Measurements from ENCODE around the gene VSIR.

The VSIR gene

DNA sequence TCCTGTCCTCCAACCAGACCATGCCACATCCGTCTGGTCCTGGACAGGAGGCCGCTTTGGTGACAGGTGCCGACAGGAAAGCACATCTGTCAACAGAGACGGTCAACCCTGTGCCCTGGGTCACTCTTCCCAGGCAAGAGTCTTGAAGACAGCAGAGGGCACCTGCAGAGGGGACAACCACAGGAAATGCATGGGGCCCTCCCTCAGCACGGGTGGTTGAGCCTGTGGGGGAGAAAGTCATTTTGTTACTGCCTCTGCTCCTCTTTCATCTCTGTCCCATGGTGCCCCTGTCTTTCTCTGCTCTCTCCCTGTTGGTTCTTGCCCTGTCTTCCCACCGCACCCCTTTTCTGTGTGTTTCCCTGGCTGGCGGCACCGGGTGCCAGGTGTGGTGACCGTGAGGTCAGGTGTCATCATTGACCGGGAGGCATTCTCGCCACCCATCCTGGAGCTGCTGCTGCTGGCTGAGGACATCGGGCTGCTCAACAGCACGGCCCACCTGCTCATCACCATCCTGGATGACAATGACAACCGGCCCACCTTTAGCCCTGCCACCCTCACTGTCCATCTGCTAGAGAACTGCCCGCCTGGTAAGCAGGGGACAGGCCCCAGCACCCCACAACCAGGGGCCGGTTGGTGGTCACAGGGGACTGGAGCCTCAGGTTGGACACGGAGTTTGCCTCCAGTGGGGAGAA is 17.6 kb upstream of the VSIR start:
- in situ Hi-C loops (cut with HindIII; ENCODE audit: low sequenced_read_pairs), result no loop called here
- H3K4me3 ChIP-seq (ENCODE audit: low read depth, low read length), result no peak overlapping the region
- no peak for DNase-seq (ENCODE audit: low read depth)
- TF ChIP-seq, protein P1, sequence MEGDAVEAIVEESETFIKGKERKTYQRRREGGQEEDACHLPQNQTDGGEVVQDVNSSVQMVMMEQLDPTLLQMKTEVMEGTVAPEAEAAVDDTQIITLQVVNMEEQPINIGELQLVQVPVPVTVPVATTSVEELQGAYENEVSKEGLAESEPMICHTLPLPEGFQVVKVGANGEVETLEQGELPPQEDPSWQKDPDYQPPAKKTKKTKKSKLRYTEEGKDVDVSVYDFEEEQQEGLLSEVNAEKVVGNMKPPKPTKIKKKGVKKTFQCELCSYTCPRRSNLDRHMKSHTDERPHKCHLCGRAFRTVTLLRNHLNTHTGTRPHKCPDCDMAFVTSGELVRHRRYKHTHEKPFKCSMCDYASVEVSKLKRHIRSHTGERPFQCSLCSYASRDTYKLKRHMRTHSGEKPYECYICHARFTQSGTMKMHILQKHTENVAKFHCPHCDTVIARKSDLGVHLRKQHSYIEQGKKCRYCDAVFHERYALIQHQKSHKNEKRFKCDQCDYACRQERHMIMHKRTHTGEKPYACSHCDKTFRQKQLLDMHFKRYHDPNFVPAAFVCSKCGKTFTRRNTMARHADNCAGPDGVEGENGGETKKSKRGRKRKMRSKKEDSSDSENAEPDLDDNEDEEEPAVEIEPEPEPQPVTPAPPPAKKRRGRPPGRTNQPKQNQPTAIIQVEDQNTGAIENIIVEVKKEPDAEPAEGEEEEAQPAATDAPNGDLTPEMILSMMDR (IDR thresholded peaks at IDR 0.05; ENCODE audit: low read depth, low read length, missing control alignments), result no peak

DNA sequence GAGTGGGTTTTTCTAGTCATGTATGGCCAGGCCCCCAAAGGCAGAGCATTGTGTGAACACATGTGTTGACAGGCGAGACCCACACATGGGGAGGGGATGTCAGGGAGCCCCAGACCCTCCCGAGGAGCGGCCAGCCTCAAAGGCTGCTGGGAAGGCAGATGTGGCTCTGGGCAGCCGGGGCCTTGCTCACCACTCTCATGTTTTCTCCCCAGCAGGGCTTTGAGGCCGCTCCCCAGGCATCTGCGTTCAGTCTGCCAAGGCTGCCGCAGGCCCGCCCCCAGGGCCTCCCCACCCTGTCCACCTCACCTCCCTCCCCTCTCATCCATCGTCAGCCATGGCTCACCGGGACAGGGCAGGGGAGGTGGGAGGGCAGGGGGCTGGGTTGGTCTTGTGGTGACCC is 16.6 kb upstream of the VSIR start:
- in situ Hi-C loops (cut with HindIII; ENCODE audit: low sequenced_read_pairs), result no loop called here

DNA sequence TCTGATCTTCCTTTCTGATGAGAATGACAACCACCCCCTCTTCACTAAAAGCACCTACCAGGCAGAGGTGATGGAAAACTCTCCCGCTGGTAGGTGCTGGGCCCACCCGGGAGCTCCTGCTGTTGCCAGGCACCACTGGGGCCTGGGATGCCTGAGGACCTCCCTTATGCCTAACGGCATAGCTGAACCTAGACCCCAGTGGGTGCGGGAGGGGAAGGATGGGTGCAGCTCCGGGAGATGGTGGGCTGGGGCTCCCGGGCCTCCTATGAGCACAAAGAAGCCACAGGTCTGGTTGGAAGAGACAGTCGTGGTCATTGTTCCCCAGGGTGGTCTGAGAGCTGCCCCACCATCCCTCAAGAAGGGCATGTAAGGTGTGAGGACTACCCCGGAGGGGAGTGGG is 15.6 kb upstream of the VSIR start:
- H3K4me3 ChIP-seq (ENCODE audit: low read depth, low read length), result no peak overlapping the region
- in situ Hi-C loops (cut with HindIII; ENCODE audit: low sequenced_read_pairs), result no loop called here
- TF ChIP-seq, protein P1 (IDR thresholded peaks at IDR 0.05; ENCODE audit: low read depth, low read length, missing control alignments), result no peak
- DNase-seq (ENCODE audit: low read depth), result no peak

More for the DNA sequence above, 16.6 kb upstream of the VSIR start:
- DNase-seq (ENCODE audit: low read depth), result no peak
- H3K4me3 ChIP-seq (ENCODE audit: low read depth, low read length), result no peak overlapping the region
- TF ChIP-seq, protein P1 (IDR thresholded peaks at IDR 0.05; ENCODE audit: low read depth, low read length, missing control alignments), result no peak

DNA sequence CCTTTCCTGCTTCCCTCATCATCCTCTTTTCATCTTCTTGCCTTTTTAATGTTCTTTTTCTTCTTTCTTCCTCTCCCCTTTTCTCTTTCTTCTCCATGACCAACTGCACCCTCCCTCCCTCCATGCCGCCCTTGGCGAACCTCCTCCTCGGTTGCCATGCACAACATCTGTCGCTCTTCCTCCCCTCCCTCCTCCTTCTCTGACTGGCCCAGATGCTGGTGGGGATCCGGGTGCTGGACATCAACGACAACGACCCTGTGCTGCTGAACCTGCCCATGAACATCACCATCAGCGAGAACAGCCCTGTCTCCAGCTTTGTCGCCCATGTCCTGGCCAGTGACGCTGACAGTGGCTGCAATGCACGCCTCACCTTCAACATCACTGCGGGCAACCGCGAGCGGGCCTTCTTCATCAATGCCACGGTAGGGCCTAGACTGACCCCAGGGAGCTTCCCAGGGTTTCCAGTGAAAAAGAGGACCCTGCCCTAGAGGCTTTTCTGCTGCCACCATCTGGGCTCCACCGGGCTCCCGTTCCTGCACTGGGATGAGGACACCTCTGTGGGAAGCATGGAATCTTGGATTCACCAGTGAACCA is 11.5 kb upstream of the VSIR start:
- TF ChIP-seq, protein P1 (IDR thresholded peaks at IDR 0.05; ENCODE audit: low read depth, low read length, missing control alignments), result no peak
- in situ Hi-C loops (cut with HindIII; ENCODE audit: low sequenced_read_pairs), result no loop called here
- no peak for DNase-seq (ENCODE audit: low read depth)

DNA sequence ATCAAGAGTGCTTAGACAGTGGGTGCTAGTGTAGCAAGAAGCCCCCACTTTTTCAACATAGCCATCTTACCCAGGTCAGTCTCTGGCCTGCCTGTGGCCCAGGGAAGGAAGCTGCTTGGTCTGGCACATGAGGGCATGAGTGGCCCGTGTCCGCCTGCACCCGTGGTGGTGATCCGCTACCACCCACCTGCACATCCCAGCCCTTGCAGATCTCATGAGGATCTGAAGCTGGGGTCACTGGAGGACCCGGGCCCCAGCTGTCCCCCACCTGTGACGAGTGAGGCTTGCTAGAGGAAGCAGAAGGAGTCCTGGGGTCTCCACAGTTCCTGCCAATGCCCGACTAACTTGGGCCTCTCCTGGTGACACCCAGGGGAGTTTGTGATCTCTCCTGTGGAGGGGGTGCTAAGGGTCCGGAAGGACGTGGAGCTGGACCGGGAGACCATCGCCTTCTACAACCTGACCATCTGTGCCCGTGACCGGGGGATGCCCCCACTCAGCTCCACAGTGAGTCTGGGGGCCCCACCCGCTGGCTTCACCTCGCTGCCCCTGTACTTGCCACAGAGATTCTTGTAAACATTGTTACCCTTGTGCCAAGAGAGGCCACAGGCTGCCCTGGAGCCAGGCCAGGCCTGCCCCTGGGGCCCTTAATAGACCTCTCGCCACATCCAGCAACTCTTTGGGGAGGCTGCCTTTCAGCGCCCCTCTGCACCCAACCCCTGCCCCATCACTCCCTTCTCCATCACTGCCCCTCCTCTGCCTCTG is 10.8 kb upstream of the VSIR start:
- no peak for DNase-seq (ENCODE audit: low read depth)
- in situ Hi-C loops (cut with HindIII; ENCODE audit: low sequenced_read_pairs), result no loop called here
- TF ChIP-seq, protein P1 (IDR thresholded peaks at IDR 0.05; ENCODE audit: low read depth, low read length, missing control alignments), result no peak
- no peak overlapping the region for H3K4me3 ChIP-seq (ENCODE audit: low read depth, low read length)

More for the DNA sequence above, 11.5 kb upstream of the VSIR start:
- H3K4me3 ChIP-seq (ENCODE audit: low read depth, low read length), result no peak overlapping the region

DNA sequence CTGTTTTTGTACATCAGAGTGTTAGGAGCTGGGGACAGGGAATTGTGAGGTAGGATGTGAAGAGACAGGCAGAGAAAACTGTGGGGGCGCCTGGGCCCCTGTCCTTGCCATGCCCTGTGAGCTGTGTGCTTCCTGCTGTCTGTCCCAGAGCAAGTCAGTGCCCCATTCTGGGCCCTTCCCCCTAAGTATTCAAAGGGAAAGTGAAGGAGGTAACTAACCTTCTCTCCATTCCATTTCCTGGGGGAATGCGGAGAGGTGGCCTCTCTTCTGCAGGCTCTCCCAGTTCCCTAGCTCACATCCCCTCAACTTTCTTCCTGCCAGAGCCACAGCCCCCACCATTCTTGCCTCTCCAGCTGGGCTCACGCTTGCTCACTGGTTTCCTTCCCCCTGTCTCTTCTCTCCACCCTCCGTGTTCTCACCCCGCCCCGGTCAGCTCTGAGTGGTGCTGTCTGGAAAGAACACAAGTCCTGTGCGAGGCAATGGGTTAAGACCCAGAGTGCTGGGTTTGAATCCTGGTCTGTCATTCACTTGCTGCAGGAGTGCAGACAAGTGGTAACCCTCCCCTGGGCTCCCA is 9.7 kb upstream of the VSIR start:
- TF ChIP-seq, protein P1 (IDR thresholded peaks at IDR 0.05; ENCODE audit: low read depth, low read length, missing control alignments), result no peak
- no peak for DNase-seq (ENCODE audit: low read depth)
- in situ Hi-C loops (cut with HindIII; ENCODE audit: low sequenced_read_pairs), result no loop called here
- H3K4me3 ChIP-seq (ENCODE audit: low read depth, low read length), result no peak overlapping the region
